GM12874 (cell line): ENCODE data around the gene ANAPC15.

Source experiments
- CTCF ChIP-seq: IDR thresholded peaks from 2 replicates; pipeline ENCODE4 v1.5.1; 2011; ENCODE audit warnings: low read depth, mild to moderate bottlenecking, control low read depth, low read length, moderate library complexity; ENCODE audit not compliant: insufficient read depth

The ANAPC15 gene

DNA sequence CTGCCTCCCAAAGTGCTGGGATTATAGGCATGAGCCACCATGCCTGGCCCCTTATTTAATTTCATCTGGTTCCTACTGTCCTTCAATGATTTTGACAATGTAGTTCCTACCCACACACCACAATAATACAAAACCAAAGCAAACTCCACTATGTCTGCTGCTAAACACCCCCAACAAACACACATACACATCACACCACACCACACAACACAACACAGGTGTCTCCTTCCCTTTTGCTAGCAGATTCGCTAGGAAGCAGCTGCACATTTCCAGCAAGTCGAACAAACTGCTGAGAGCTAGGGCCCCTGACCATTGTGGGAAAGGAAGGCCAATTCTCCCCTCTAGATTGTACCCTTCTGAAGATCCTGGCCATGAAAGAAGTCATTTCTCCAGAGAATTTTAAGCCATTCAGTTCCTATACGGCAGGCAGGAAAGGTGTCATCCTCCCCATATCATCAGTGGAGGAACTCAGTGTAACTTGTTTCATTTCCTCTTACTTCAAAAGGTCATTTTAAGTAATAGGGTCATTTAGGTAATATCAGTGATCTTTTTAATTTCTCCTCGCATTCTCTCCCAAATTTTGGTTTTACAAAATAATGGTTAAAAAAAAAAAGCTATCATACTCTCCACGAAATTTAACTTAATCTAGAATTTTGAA lies 50.6 kb downstream of the ANAPC15 start:
- TF ChIP-seq CTCF: no peak
